GM12801 (cell line): ENCODE data around the gene PLXNB2.

Experiments used
- TF ChIP-seq, protein P1 (sequence below): IDR thresholded peaks from one replicate; pipeline ENCODE4 v1.5.1; 2011; ENCODE audit warnings: control low read depth; ENCODE audit not compliant: insufficient read length; ENCODE audit errors: extremely low read depth

Gene PLXNB2

GRCh38 chr22:50244420-50245213 lies 62.8 kb downstream of the PLXNB2 start, which contains the start of gene TUBGCP6:
Gene TUBGCP6, minus strand, starts transcription at chr22:50245023. Its CDS starts 564 bp downstream, at chr22:50244459.
- TF ChIP-seq, protein P1, sequence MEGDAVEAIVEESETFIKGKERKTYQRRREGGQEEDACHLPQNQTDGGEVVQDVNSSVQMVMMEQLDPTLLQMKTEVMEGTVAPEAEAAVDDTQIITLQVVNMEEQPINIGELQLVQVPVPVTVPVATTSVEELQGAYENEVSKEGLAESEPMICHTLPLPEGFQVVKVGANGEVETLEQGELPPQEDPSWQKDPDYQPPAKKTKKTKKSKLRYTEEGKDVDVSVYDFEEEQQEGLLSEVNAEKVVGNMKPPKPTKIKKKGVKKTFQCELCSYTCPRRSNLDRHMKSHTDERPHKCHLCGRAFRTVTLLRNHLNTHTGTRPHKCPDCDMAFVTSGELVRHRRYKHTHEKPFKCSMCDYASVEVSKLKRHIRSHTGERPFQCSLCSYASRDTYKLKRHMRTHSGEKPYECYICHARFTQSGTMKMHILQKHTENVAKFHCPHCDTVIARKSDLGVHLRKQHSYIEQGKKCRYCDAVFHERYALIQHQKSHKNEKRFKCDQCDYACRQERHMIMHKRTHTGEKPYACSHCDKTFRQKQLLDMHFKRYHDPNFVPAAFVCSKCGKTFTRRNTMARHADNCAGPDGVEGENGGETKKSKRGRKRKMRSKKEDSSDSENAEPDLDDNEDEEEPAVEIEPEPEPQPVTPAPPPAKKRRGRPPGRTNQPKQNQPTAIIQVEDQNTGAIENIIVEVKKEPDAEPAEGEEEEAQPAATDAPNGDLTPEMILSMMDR, result no peak

GRCh38 chr22:50243685-50244419 lies 63.6 kb downstream of the PLXNB2 start:
- TF ChIP-seq, protein P1, result no peak

- TF ChIP-seq, protein P1, result no peak
Observed at GRCh38 chr22:50242406-50242949, 65.0 kb downstream of the PLXNB2 start.

GRCh38 chr22:50238755-50239154 lies 68.7 kb downstream of the PLXNB2 start:
- TF ChIP-seq, protein P1, result no peak

DNA sequence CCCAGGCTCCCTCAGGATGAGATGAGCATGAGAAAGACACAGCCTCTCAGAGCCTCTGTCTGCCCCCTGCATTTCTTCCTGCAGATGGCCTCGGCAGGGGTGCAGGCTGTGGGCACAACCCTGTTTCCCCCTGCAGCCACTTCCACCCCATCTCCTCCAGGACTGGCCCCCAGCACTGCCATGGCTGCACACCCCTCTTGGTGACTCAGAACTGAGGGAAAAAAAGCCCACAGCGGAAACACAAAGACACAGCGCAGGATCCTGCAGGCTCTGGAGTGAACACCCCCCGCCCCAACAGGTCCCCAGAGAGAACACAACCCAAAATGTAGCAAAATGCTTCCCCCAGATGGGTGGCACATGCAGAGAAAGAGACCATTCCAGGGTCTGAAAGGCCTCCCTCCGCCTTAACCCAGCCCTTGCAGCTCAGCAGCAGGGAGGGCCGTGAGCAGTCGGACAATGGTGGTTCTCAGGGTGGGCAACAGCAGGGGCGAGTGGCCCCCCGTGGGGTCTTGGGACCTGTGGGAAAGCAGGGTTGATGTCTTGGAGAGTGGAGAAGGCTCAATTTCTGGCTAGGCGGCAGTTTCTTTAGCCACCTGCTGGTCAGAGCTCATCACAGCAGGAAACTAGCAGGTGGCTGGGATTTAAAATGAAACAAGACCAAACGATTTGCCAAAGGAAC lies 70.6 kb downstream of the PLXNB2 start:
- TF ChIP-seq, protein P1, result no peak

DNA sequence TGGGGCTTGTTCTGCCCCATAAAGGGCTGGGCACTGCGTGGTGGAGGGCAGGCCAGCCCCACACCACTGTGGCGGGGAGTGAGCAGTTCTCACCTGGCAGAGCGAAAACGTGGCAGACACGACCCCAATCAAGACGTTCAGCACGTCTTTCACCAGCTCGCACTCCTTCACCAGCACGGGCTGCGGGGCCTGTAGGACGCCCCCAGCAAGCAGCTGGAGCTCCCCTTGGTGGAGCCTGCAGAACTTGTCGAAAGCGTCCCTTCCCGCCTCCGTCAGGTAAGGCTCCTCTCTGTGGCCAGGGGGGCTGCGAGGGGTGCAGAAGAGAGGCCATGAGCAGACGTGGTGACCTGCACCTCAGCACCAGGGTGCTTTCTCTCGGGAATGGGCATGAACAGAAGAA lies 74.2 kb downstream of the PLXNB2 start:
- TF ChIP-seq, protein P1, result no peak

DNA sequence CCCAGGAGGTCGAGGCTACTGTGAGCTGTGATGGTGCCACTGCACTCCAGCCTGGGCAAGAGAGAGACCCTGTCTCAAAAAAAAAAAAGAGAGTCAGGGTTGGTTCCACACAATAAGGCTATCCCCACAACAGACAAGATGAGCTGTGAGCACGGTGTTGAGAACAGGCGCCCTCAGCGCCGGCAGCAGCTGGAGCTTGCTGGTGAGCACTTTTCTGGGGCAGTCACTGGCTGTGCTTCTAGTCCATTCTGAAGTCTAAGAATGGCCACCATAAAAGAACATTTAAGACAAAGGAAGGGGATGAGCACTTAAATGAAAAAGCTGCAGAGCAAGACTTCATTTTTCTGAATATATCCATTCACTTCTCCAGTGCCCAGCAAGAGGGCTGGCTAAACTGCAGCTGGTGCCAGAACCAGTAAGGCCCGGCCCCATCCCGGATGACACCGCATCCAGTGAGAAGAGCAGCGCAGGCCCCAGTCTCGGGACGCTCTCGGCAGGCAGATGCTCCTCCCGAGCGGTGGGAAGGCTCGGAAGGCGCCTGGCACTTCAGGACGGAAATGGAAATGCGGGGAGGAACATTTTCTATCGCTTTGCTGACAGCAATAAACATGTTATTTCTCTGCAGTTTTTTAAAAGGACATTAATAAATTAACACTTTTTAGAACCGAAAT lies 74.8 kb downstream of the PLXNB2 start:
- TF ChIP-seq, protein P1, result no peak
